UCSD-AML1 (cell line): ENCODE results near the gene COL2A1.

Experiments
- DNase-seq: peaks from one replicate; lab custom pipeline; 2025; ENCODE audit not compliant: unreplicated experiment; lab: John Stamatoyannopoulos, UW

The COL2A1 gene

GRCh38 chr12:47946413-47947323 lies 57.6 kb downstream of the COL2A1 start:
- peak; percentile 44 for DNase-seq

GRCh38 chr12:47945341-47945728 lies 58.9 kb downstream of the COL2A1 start:
- DNase-seq: no peak

- no peak for DNase-seq
These were observed 59.5 kb downstream of the COL2A1 start for GRCh38 chr12:47944685-47945340.

GRCh38 chr12:47943623-47944340 lies 60.5 kb downstream of the COL2A1 start:
- no peak for DNase-seq

DNA sequence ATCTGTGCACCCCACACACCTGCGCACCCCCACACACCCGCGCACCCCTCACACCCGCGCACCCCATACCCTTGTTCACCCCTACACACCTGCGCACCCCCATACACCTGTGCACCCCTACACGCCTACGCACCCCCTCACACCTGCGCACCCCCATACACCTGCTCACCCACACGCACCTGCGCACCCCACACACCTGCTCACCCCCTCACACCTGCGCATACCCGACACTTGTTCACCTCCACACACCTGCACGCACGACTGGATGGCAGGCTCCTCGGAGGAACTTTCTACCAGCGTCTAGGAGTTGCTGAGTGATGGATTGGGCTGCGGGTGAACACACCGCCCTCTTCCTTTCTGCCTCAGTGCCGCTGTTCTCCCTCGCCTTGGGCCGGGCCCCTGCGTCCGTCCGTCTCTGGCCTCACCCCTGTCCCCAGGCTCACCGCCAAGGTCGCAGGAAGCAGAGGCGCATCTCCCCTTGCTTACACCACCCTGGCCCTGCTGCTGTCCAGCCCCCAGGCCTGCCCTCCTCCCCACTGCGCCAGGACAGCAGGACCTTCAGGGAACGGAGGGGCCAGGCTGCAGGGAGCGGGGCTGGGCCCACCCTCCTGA lies 61.6 kb downstream of the COL2A1 start:
- DNase-seq: no peak

DNA sequence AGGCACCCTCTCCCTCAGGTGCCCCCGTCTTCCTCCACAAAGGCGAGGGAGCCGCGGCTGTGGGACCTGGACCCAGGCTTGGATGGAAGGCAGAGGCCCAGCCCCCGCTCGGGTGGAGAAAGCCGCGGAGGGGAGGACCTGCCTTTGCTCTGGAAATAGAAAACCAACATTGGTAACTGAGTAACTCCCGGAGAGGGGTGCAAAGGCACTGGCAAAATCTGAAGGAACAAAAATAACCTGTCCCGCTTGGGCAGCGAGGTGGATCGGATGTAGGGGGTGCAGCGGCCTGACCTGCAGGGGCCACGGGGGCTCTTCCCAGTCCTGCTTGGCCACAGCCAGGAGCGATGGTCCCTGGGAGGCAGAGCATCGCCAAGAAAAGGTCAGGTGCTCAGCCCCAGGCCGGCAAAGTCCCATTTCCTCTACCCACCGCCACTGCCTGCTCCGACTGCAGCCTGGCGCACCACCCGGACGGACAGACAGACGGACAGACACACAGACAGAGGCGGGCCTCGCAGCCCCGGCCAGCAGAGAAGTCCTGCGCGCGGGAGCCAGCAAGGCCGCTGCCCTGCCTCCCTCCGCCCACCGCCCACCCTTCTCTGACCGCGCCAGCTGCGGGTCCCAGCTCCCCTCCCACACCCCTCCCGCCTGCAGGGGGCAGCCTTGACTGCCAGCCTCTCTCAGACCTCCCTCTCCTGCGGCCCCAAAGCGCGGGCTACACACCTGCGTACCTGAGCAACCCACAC lies 62.2 kb downstream of the COL2A1 start:
- no peak for DNase-seq

GRCh38 chr12:47941475-47941780 lies 62.8 kb downstream of the COL2A1 start:
- no peak for DNase-seq

- no peak for DNase-seq
These were observed 63.4 kb downstream of the COL2A1 start for GRCh38 chr12:47940773-47941474.

GRCh38 chr12:47939009-47939601 lies 65.2 kb downstream of the COL2A1 start:
- no peak for DNase-seq

DNA sequence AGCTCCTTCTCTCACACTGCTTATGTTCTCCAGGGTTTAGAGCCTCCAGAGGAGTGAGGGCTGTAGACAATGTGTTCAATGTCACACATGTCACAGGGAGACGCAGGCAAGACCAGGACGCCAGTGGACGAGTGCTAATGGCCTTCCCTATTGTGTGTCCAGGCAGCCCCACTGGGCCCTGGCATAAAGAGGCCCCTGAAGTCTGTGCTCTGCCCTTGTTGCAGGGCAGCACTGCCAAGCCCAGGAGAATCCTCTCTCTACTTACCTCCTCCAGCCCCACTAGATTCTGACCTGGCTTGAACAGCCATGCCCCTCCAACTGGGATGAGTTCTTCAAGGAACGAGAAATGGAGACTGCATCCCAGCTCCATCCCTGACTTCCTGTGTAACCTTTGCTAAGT lies 65.7 kb downstream of the COL2A1 start:
- no peak for DNase-seq

DNA sequence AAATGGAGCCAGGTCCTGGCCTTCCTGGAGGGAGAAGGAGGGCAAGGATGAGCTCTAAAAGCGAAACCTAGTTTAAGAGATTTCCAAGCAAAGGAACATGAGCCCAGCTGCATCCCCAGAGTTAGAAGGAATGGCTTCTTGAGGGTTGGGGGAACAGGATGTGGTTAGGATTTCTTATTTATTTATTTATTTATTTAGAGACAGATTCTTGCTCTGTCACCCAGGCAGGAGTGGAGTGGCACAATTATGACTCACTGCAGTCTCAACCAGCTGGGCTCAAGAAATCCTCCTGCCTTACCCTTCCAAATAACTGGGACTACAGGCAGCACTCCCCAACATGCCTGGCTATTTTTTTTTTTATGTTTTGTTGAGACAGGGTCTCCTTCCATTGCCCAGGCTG lies 66.2 kb downstream of the COL2A1 start:
- DNase-seq: no peak

DNA sequence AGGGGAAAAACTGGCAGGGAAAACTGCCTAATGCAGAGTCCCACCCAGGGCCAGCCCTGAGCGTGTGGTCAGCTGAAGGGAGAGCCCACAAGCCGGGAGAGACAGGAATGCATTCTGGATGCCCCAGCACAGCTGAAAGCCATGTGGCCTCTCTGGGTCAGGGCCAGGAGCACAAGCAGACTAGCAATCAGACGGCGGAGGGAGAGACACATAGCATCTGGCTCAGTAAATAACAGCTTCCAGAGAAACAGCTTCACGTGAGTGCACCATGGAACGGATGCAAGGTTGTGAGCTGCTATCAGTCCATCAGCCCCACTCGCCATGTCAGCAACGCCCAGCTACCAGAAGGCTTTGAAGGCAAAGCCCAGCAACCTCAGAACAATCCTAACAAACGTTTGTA lies 69.1 kb downstream of the COL2A1 start:
- no peak for DNase-seq

DNA sequence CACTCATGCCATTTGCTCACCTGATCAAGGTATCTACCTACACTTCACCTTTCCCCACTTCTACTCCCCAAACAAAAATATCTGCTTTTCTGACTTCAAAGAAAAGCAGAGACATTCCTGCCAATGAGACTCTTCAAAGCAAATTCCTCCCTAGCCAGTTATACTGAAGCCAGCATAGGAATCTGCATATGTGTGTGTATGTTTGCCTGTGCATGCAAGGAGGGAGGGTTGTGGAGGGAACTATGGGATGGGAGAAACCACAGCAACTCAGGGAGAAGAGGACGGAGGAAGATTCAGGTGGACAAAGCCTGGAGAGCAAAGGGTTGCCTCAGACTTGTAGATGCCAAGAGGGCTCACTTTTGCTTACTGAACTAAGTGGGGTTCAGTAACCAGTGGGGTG lies 73.1 kb downstream of the COL2A1 start:
- DNase-seq: no peak

- no peak for DNase-seq
These were observed 73.6 kb downstream of the COL2A1 start for GRCh38 chr12:47930634-47931033.

DNA sequence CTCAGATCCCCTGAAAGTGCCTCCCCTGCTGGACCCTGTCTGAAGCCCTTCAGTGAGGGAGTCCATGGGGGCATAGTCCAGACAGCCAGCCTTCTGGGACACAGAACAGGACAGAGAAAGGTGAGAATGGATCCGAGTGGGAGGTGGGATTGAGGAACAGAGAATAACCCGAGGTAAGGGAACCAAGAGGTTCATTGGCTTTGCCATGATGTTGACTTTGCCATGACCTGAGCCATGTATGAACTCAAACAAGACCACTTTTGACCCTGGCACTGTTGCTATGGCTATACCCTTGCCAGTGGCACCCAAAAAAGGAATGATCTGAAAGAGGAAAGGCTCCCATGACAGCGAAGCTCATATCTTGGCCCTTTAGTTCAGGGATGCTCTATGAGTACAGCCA lies 76.9 kb downstream of the COL2A1 start:
- no peak for DNase-seq
